Endodermal cell (in vitro differentiated cells): Measurements from ENCODE around the gene TFF1. TPM values are rescaled to one million over a fixed set of nuclear protein-coding genes. Genes with fewer than 3 reads are reported as not detected.

ENCODE experiments used
- DNase-seq: peaks from one replicate; pipeline ENCODE4 v3.0.0-alpha.2; 2017
- H3K27ac ChIP-seq: 2 replicates; pipeline ENCODE4 v1.5.1; 2013; ENCODE audit warnings: mild to moderate bottlenecking, low read depth, low read length, moderate library complexity
- H3K27me3 ChIP-seq: 2 replicates; pipeline ENCODE4 v1.6.1; 2013; ENCODE audit warnings: mild to moderate bottlenecking, low read length, moderate library complexity; ENCODE audit not compliant: insufficient read depth, control insufficient read depth, poor library complexity, severe bottlenecking
- H3K36me3 ChIP-seq: 2 replicates; pipeline ENCODE4 v1.7.0; 2013; ENCODE audit warnings: mild to moderate bottlenecking, low read length, moderate library complexity; ENCODE audit not compliant: control insufficient read depth, insufficient read depth
- H3K4me1 ChIP-seq: one replicate; pipeline ENCODE4 v1.7.0; 2013; ENCODE audit warnings: low read length; ENCODE audit not compliant: control insufficient read depth, insufficient read depth
- H3K4me3 ChIP-seq: 2 replicates; pipeline ENCODE4 v1.5.1; 2013; ENCODE audit warnings: mild to moderate bottlenecking, low read length, moderate library complexity
- H3K9ac ChIP-seq: 2 replicates; pipeline ENCODE4 v1.6.1; 2013; ENCODE audit warnings: mild to moderate bottlenecking, low read length, moderate library complexity; ENCODE audit not compliant: poor library complexity, severe bottlenecking; ENCODE audit errors: extremely low read depth
- H3K9me3 ChIP-seq: 2 replicates; pipeline ENCODE4 v1.6.1; 2013; ENCODE audit warnings: mild to moderate bottlenecking, low read length, moderate library complexity; ENCODE audit not compliant: control insufficient read depth
- H3K27ac Mint-ChIP-seq: 2 replicates; pipeline ENCODE4 v1.8.0; 2020; ENCODE audit warnings: mixed read lengths
- H3K27me3 Mint-ChIP-seq: 2 replicates; pipeline ENCODE4 v1.8.0; 2021; ENCODE audit warnings: mild to moderate bottlenecking, mixed read lengths; ENCODE audit not compliant: insufficient read depth
- H3K36me3 Mint-ChIP-seq: 2 replicates; pipeline ENCODE4 v1.8.0; 2020; ENCODE audit warnings: low read depth, mixed read lengths
- H3K4me1 Mint-ChIP-seq: 2 replicates; pipeline ENCODE4 v1.8.0; 2020; ENCODE audit warnings: mixed read lengths
- H3K4me3 Mint-ChIP-seq: 2 replicates; pipeline ENCODE4 v1.8.0; 2020; ENCODE audit warnings: mild to moderate bottlenecking, moderate library complexity, mixed read lengths
- H3K9me3 Mint-ChIP-seq: 2 replicates; pipeline ENCODE4 v1.8.0; 2020; ENCODE audit warnings: mild to moderate bottlenecking, mixed read lengths
- WGBS, 2 experiments: methylation state at CpG; one replicate each; pipeline versions ENCODE4 v1.1.5 to v1.1.7; 2013; ENCODE audit warnings: missing lambda C conversion rate in 2 of 2, mixed read lengths in 1 of 2; ENCODE audit not compliant: insufficient coverage in 1 of 2, insufficient read length in 1 of 2; 5-methylcytosine and 5-hydroxymethylcytosine counted together
- total RNA-seq, 2 donors: library from RNA; stranded (reverse); fragmentation: NEBNext Ultra II Directional in 1 of 2; extraction: Animal tissue kit (Norgen Biotek cat#: 25700) in 1 of 2; gene quantifications; 2 replicates in 1 of 2; 3 replicates in 1 of 2; pipeline ENCODE4 v1.2.1, GENCODE V29; 2021
- TF ChIP-seq, protein P1 (sequence below): fragments of 200-600 bp; sonication (generic); conservative IDR thresholded peaks from 2 replicates; pipeline ENCODE4 v1.5.0; 2021; ENCODE audit warnings: antibody characterized with exemption, mild to moderate bottlenecking

Gene TFF1
- total RNA-seq, 2 donors from 2014 or later = 1.6 to 3.7 TPM

DNA sequence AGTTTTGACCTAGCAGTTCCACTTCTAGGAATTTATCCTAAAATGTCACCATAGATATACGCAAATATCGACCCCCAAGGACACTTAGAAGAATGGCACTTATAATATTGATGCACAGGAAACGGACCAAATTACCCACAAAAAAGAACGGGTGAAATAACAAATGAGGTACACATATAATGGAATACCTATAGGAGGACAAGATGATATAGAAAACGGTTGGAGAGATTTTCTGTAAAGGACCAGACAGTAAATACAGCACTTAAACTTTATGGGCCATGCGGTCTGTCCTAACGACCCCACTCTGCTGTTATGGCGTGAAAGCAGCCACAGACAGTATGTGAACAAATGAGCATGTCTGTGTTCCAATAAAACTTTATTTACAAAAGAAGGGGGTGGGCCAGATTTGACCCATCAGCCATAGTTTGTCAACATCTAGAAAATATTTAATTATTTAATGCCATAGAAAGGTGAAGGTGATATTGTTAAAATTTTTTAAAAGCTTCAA lies 27.2 kb upstream of the TFF1 start:
- Histone ChIP-seq H3K4me3 (no peak overlapping the region), H3K9me3 (no peaks in the 10 kb centered on the region), H3K9ac (no peak overlapping the region), H3K27ac (no peak overlapping the region), H3K27me3 (no peaks in the 10 kb centered on the region), H3K4me1 (no peaks in the 10 kb centered on the region), H3K36me3 (no peaks in the 10 kb centered on the region)
- Mint-ChIP-seq H3K9me3 (no peaks in the 10 kb centered on the region), H3K27me3 (no peaks in the 10 kb centered on the region), H3K27ac (no peak overlapping the region), H3K36me3 (no peaks in the 10 kb centered on the region), H3K4me1 (peaks cover 13% of the 10 kb centered on the region), H3K4me3 (no peak overlapping the region)
- no peak for DNase-seq
- TF ChIP-seq, protein P1, sequence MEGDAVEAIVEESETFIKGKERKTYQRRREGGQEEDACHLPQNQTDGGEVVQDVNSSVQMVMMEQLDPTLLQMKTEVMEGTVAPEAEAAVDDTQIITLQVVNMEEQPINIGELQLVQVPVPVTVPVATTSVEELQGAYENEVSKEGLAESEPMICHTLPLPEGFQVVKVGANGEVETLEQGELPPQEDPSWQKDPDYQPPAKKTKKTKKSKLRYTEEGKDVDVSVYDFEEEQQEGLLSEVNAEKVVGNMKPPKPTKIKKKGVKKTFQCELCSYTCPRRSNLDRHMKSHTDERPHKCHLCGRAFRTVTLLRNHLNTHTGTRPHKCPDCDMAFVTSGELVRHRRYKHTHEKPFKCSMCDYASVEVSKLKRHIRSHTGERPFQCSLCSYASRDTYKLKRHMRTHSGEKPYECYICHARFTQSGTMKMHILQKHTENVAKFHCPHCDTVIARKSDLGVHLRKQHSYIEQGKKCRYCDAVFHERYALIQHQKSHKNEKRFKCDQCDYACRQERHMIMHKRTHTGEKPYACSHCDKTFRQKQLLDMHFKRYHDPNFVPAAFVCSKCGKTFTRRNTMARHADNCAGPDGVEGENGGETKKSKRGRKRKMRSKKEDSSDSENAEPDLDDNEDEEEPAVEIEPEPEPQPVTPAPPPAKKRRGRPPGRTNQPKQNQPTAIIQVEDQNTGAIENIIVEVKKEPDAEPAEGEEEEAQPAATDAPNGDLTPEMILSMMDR = no peak
- 93 to 94% methylated on average over 6 to 8 of the region's 8 CpGs for WGBS, 2 experiments

DNA sequence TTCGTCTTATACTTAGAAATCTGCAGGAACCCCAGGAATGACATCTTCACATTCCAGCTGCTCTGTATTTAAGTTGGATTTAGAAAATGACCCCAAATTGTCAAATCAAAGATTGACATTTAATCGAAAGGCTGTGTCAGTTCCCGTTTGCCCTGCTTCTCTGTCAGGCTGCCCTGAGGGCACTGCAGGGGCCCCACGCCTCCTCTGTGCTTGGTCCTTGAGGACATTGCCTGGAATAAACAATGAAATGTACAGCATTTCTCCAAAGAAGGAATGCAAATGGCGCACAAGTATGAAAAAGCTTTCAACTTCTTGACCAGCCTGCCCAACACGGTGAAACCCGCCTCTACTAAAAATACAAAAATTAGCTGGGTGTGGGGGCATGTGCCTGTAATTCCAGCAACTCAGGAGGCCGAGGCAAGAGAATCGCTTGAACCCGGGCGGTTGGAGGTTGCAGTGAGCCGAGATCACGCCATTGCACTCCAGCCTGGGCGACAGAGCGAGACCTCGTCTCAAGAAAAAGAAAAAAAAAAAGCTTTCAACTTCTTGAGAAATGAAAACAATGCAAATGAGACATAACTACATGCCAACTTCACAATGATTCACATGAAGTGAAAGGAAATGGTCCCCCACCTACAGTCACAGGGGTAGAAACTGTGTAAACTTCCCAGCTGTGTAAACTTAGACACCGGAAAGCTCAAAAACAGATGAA lies 26.6 kb upstream of the TFF1 start:
- Histone ChIP-seq H3K4me3 (no peak overlapping the region), H3K36me3 (no peaks in the 10 kb centered on the region), H3K9ac (no peak overlapping the region), H3K9me3 (no peaks in the 10 kb centered on the region), H3K27ac (no peak overlapping the region), H3K4me1 (no peaks in the 10 kb centered on the region), H3K27me3 (no peaks in the 10 kb centered on the region)
- TF ChIP-seq, protein P1 = no peak
- no peak overlapping the region for H3K27ac Mint-ChIP-seq
- WGBS, 2 experiments = 89 to 96% methylated on average over 7 to 17 of the region's 17 CpGs
- no peaks in the 10 kb centered on the region for H3K27me3 Mint-ChIP-seq
- H3K36me3 Mint-ChIP-seq = no peaks in the 10 kb centered on the region
- H3K4me3 Mint-ChIP-seq = no peak overlapping the region
- no peak for DNase-seq
- H3K9me3 Mint-ChIP-seq = no peaks in the 10 kb centered on the region
- H3K4me1 Mint-ChIP-seq = peaks cover 9% of the 10 kb centered on the region

DNA sequence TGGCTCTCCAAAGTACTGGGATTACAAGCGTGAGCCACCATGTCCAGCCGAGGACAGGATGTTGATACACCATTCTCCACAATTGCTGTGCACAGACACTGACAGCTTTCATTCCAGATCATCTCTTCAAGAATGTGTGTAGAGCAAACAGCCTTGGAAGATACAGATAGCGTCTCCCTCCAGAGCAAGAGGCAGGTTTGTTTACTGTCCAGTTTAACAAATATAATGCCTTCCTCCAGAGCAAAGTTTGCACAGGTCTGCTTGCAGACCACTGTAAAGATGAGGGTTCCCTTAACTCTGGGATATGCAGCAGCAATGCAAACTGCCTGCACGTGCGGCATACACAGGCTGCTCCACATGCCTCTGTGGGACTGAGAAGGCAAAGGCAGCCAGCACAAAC lies 25.0 kb upstream of the TFF1 start:
- no peak overlapping the region for H3K4me3 ChIP-seq
- no peak overlapping the region for H3K9ac ChIP-seq
- no peak for DNase-seq
- Mint-ChIP-seq H3K4me3 (no peak overlapping the region), H3K27ac (no peak overlapping the region), H3K9me3 (no peaks in the 10 kb centered on the region), H3K36me3 (no peaks in the 10 kb centered on the region), H3K4me1 (peaks cover 9% of the 10 kb centered on the region), H3K27me3 (no peaks in the 10 kb centered on the region)
- no peak overlapping the region for H3K27ac ChIP-seq
- 86 to 95% methylated on average over 5 of the region's 5 CpGs for WGBS, 2 experiments
- H3K9me3 ChIP-seq = no peaks in the 10 kb centered on the region
- H3K36me3 ChIP-seq = no peaks in the 10 kb centered on the region
- H3K27me3 ChIP-seq = no peaks in the 10 kb centered on the region
- H3K4me1 ChIP-seq = no peaks in the 10 kb centered on the region
- TF ChIP-seq, protein P1 = no peak
